Activated CD4-positive, alpha-beta memory T cell treated with anti-CD3 and anti-CD28 coated beads, Interleukin-2, amount 10 ng/mL, durations not matched to agents 7 days and 5 days (primary cell): ENCODE results near the gene TALDO1. TPM values are rescaled to one million over a fixed set of nuclear protein-coding genes. Genes with fewer than 3 reads are reported as not detected.

Experiments
- CTCF ChIA-PET: fragments of 350-600 bp; sonication (Branson Sonifier 250); formaldehyde crosslinking; loops from one replicate; lab custom pipeline; 2021; ENCODE audit warnings: antibody characterized with exemption, inconsistent platforms; lab: Charles Lee
- POLR2A ChIA-PET: fragments of 350-600 bp; sonication (Branson Sonifier 250); formaldehyde crosslinking; loops from one replicate; lab custom pipeline; 2021; ENCODE audit warnings: antibody characterized with exemption; lab: Charles Lee
- DNase-seq: peaks from one replicate; pipeline ENCODE4 v3.0.0-alpha.2; 2020
- H3K27ac Mint-ChIP-seq: one replicate; pipeline ENCODE4 v1.8.0; 2021; ENCODE audit warnings: mild to moderate bottlenecking, mixed read lengths
- H3K27me3 Mint-ChIP-seq: one replicate; pipeline ENCODE4 v1.8.0; 2021; ENCODE audit warnings: mixed read lengths
- H3K36me3 Mint-ChIP-seq: one replicate; pipeline ENCODE4 v1.8.0; 2021; ENCODE audit warnings: low read depth, mixed read lengths
- H3K4me1 Mint-ChIP-seq: one replicate; pipeline ENCODE4 v1.8.0; 2021; ENCODE audit warnings: mixed read lengths
- H3K4me3 Mint-ChIP-seq: one replicate; pipeline ENCODE4 v1.8.0; 2021; ENCODE audit warnings: mild to moderate bottlenecking, mixed read lengths
- H3K9me3 Mint-ChIP-seq: one replicate; pipeline ENCODE4 v1.8.0; 2021; ENCODE audit warnings: mixed read lengths
- total RNA-seq, 2 experiments: library from RNA; stranded (reverse); gene quantifications; one replicate each; pipeline ENCODE4 v1.2.3, GENCODE V29; 2021

TALDO1 gene
- total RNA-seq, 2 experiments from 2014 or later: 215 to 224 TPM

DNA sequence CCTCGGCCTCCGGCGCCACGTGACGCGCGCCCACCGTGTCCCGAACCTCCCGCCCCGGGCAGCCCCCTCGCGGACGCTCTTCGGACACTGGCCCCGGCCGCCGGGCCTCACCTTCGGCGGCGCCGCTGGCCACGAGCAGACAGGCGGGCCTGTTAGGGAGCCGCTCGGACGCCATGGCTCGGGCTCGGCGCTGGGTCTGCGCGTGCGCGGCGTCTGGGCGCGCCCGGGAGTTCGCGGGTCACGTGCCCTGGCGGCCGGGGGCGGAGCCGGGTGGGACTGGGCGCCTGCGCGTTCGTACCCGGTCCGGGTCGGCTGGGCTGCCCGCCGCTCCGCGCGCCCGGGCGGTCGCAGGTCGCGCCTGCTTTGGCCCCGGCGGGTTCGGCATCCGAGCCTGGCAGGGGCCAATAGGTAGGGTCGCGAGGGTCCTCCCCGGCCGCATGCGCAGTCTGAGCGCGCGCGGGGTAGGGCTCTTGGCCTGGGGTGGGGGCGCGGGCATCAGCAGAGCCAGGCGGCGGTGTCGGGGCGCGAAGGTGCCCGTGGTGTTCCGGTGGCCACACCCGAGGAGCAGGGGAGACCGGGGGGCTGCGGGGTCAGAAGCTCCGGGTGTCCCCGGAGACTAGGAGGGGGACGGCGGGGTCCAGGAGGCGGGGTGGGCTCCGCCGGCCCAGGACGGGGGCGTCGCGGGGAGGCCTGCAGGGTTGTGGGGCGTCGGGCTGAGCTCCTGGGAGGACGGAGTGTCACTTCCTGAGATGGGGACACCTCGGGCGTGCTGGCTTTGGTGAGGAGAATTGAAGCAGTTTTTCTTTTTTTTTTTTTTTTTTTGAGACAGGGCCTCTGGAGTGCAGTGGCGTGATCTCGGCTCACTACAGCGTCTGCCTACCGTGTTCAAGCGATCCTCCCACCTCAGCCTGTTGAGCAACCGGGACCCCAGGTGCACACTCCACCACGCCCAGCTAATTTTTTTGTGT lies 30.3 kb downstream of the TALDO1 start, which contains the start of gene GATD1:
GATD1 (minus strand) TSS at position 200 of the 968 bp plus-strand sequence; CDS start at position 175, 25 bp downstream.
- Mint-ChIP-seq H3K9me3 (no peaks in the 10 kb centered on the region), H3K27ac (peak within 1 kb of the TSS; percentile 79), H3K4me3 (peak within 1 kb of the TSS; percentile 81), H3K36me3 (peaks cover 2% of the 10 kb centered on the region), H3K27me3 (no peaks in the 10 kb centered on the region), H3K4me1 (peaks cover 35% of the 10 kb centered on the region)
- ChIA-PET CTCF (interaction anchor here (0.6 to 1.2 kb wide), 5 partner anchors 12 to 268 kb away, joined by 3 to 4 read pairs (median 3); partner anchors contain the start of gene RPLP2), POLR2A (interaction anchor here (0.7 to 3.5 kb wide), 16 partner anchors 9 to 242 kb away, joined by 3 to 35 read pairs (median 4); partner anchors contain the start of genes CEND1, DEAF1, PIDD1 and POLR2L)
- DNase-seq: peak; percentile 94

- peaks cover 8% of the 10 kb centered on the region for H3K36me3 Mint-ChIP-seq
- H3K27ac Mint-ChIP-seq: no peak overlapping the region
- peaks cover 34% of the 10 kb centered on the region for H3K4me1 Mint-ChIP-seq
- peak overlapping the region; percentile 54 for H3K4me3 Mint-ChIP-seq
- ChIA-PET CTCF (no interaction called here), POLR2A (interaction anchor here (0.7 to 3.5 kb wide), 4 partner anchors 11 to 25 kb away, joined by 3 to 35 read pairs (median 8); partner anchors contain the start of genes CEND1 and PIDD1)
- H3K9me3 Mint-ChIP-seq: no peaks in the 10 kb centered on the region
- no peaks in the 10 kb centered on the region for H3K27me3 Mint-ChIP-seq
- no peak for DNase-seq
Observed at GRCh38 chr11:778976-779954, 32.0 kb downstream of the TALDO1 start.

- H3K27ac Mint-ChIP-seq: no peak overlapping the region
- ChIA-PET CTCF (no interaction called here), POLR2A (no interaction called here)
- H3K9me3 Mint-ChIP-seq: no peaks in the 10 kb centered on the region
- peak overlapping the region; percentile 12 for H3K4me3 Mint-ChIP-seq
- peaks cover 8% of the 10 kb centered on the region for H3K36me3 Mint-ChIP-seq
- H3K4me1 Mint-ChIP-seq: peaks cover 29% of the 10 kb centered on the region
- no peak for DNase-seq
- H3K27me3 Mint-ChIP-seq: no peaks in the 10 kb centered on the region
Observed at GRCh38 chr11:779955-780532, 32.8 kb downstream of the TALDO1 start.

DNA sequence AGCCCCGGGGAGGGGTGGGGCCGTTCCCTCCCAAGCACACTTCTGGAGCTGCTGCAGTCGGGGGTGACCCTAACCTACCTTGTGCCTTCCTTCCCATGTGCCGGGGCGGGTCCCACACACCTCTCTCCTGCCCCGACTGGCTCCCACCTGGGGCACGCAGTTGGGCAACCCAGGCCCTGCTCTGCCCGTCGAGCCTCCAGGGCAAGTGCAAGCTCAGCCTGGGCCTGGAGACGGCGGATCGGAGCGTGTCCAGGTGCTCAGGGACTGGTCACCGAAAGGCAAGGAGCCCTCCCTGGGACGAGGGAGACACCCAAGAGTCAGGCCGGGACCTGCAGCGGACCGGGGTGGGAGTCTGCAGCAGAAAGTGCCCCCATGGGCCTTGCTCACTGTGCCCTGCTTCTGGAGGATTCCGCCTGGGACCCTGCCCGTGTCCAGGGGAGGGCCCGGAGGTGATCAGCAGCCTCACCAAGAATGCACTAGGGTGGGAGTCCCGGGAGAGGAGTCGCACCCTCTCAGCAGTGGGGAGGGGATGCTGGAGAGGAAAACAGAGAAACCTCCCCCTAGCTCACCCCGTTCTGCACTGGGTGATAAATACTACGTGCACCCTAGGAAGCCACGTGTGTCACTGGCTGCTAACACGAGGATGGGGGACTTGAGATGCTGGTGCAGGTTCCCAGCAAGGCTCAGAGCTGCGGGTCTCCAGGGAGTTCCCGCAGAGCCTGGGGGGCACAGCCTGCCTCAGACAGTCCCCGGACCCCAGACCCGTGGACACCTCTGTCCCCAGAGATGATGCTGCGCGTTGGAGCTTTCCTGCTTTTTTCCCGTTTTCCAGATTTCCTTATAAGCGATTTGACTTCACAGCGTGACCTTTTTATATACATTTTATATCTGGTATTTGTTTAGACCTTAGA lies 35.3 kb downstream of the TALDO1 start:
- peaks cover 20% of the 10 kb centered on the region for H3K4me1 Mint-ChIP-seq
- peaks cover 8% of the 10 kb centered on the region for H3K36me3 Mint-ChIP-seq
- ChIA-PET POLR2A (no interaction called here), CTCF (no interaction called here)
- no peak for DNase-seq
- no peak overlapping the region for H3K27ac Mint-ChIP-seq
- no peak overlapping the region for H3K4me3 Mint-ChIP-seq
- H3K9me3 Mint-ChIP-seq: no peaks in the 10 kb centered on the region
- no peaks in the 10 kb centered on the region for H3K27me3 Mint-ChIP-seq

- Mint-ChIP-seq H3K27me3 (no peaks in the 10 kb centered on the region), H3K4me3 (no peak overlapping the region), H3K4me1 (peaks cover 22% of the 10 kb centered on the region), H3K9me3 (no peaks in the 10 kb centered on the region), H3K36me3 (peaks cover 8% of the 10 kb centered on the region), H3K27ac (no peak overlapping the region)
- ChIA-PET POLR2A (no interaction called here), CTCF (interaction anchor here (0.6 kb wide), 2 partner anchors 39 to 94 kb away, joined by 3 read pairs; no protein-coding TSS in a partner anchor)
- DNase-seq: no peak
Observed at GRCh38 chr11:783581-784015, 36.3 kb downstream of the TALDO1 start.

- no peak for DNase-seq
Observed at GRCh38 chr11:786235-787083, 39.2 kb downstream of the TALDO1 start.

GRCh38 chr11:787084-787675 lies 39.9 kb downstream of the TALDO1 start:
- CTCF ChIA-PET: no interaction called here
- Mint-ChIP-seq H3K27me3 (no peaks in the 10 kb centered on the region), H3K4me3 (no peak overlapping the region), H3K27ac (no peak overlapping the region), H3K9me3 (no peaks in the 10 kb centered on the region), H3K4me1 (peaks cover 18% of the 10 kb centered on the region), H3K36me3 (peaks cover 9% of the 10 kb centered on the region)
- DNase-seq: no peak
- POLR2A ChIA-PET: interaction anchor here (1.4 kb wide), 1 partner anchor 9 kb away, joined by 4 read pairs; no protein-coding TSS in a partner anchor

More at GRCh38 chr11:786235-787083, 39.2 kb downstream of the TALDO1 start:
- no peak overlapping the region for H3K27ac Mint-ChIP-seq
- peaks cover 18% of the 10 kb centered on the region for H3K4me1 Mint-ChIP-seq
- no peaks in the 10 kb centered on the region for H3K27me3 Mint-ChIP-seq
- H3K9me3 Mint-ChIP-seq: no peaks in the 10 kb centered on the region
- peaks cover 9% of the 10 kb centered on the region for H3K36me3 Mint-ChIP-seq
- no peak overlapping the region for H3K4me3 Mint-ChIP-seq
- ChIA-PET POLR2A (interaction anchor here (0.9 to 1.1 kb wide), 3 partner anchors 9 to 23 kb away, joined by 3 read pairs; partner anchors contain the start of genes GATD1 and RPLP2), CTCF (interaction anchor here (1.3 kb wide), 1 partner anchor 91 kb away, joined by 3 read pairs; the partner anchor contains the start of gene TMEM80)

- CTCF ChIA-PET: no interaction called here
- H3K9me3 Mint-ChIP-seq: no peaks in the 10 kb centered on the region
- no peaks in the 10 kb centered on the region for H3K27me3 Mint-ChIP-seq
- H3K4me3 Mint-ChIP-seq: no peak overlapping the region
- peaks cover 18% of the 10 kb centered on the region for H3K4me1 Mint-ChIP-seq
- POLR2A ChIA-PET: interaction anchor here (1.1 to 1.4 kb wide), 2 partner anchors 8 to 10 kb away, joined by 4 read pairs; no protein-coding TSS in a partner anchor
- H3K27ac Mint-ChIP-seq: no peak overlapping the region
- no peak for DNase-seq
- peaks cover 9% of the 10 kb centered on the region for H3K36me3 Mint-ChIP-seq
Observed at GRCh38 chr11:788009-788640, 40.9 kb downstream of the TALDO1 start.

- Mint-ChIP-seq H3K27me3 (no peaks in the 10 kb centered on the region), H3K27ac (no peak overlapping the region), H3K4me1 (peaks cover 23% of the 10 kb centered on the region), H3K36me3 (peaks cover 8% of the 10 kb centered on the region), H3K4me3 (peak overlapping the region; percentile 52), H3K9me3 (no peaks in the 10 kb centered on the region)
- POLR2A ChIA-PET: interaction anchor here (0.6 to 2.0 kb wide), 7 partner anchors 10 to 552 kb away, joined by 3 to 5 read pairs (median 3); partner anchors contain the start of genes PHRF1 and RPLP2
- no peak for DNase-seq
- CTCF ChIA-PET: interaction anchor here (0.5 kb wide), 1 partner anchor 12 kb away, joined by 4 read pairs; no protein-coding TSS in a partner anchor
Observed at GRCh38 chr11:788953-789940, 42.0 kb downstream of the TALDO1 start.
